HL-60 (cell line): ENCODE data around the gene RAB8A.

Experiments
- DNase-seq, 2 experiments: peaks; one replicate each; pipeline ENCODE4 v3.0.0-alpha.2; 2010 to 2020; ENCODE audit warnings: low read depth in 1 of 2, low spot score in 1 of 2
- H3K27ac ChIP-seq: fragments of 250-450 bp; sonication (Bioruptor Pico); replicated peaks from 2 replicates; pipeline ENCODE4 v1.5.1; 2020; ENCODE audit warnings: mild to moderate bottlenecking, moderate library complexity
- H3K27me3 ChIP-seq: fragments of 250-450 bp; sonication (Bioruptor Pico); 2 replicates; pipeline ENCODE4 v1.5.1; 2021; ENCODE audit warnings: mild to moderate bottlenecking, moderate library complexity; ENCODE audit not compliant: insufficient read depth, poor library complexity, severe bottlenecking
- H3K4me3 ChIP-seq: replicated peaks from 2 replicates; pipeline ENCODE4 v1.5.1; 2011; ENCODE audit warnings: mild to moderate bottlenecking, control low read depth, low read length; ENCODE audit not compliant: insufficient read depth
- GABPA ChIP-seq: IDR thresholded peaks from 2 replicates; pipeline ENCODE4 v1.6.1; 2012; ENCODE audit warnings: low read depth
- POLR2AphosphoS5 ChIP-seq: IDR thresholded peaks from 2 replicates; pipeline ENCODE4 v1.6.1; 2012; ENCODE audit warnings: low read depth
- SPI1 ChIP-seq: IDR thresholded peaks from 2 replicates; pipeline ENCODE4 v1.6.1; 2012; ENCODE audit warnings: low read depth, mild to moderate bottlenecking, borderline replicate concordance
- long read RNA-seq: library from polyadenylated mRNA; unstranded; transcript quantifications from one replicate; pipeline ENCODE4 v2.0.0, GENCODE V29; 2020
- TF ChIP-seq, protein P1 (sequence below): IDR thresholded peaks from 2 replicates; pipeline ENCODE4 v1.6.1; 2012; ENCODE audit warnings: low read depth; ENCODE audit not compliant: insufficient replicate concordance
- TF ChIP-seq, protein P2 (sequence below): IDR thresholded peaks from one replicate; pipeline ENCODE4 v1.5.1; 2011; ENCODE audit warnings: low read length, control low read depth, inconsistent platforms; ENCODE audit not compliant: insufficient read depth

Gene RAB8A
- long read RNA-seq, transcript RAB8A-201 (8 exons, 2,827 nt), result major isoform, 844 of 1,019 reads
- long read RNA-seq, partial matches to known transcripts, result 36 of 1,019 reads
- long read RNA-seq, other reads (novel, unspliced or antisense), result 136 of 1,019 reads

GRCh38 chr19:16111160-16111908 lies at the start of gene RAB8A:
TSS of gene RAB8A (plus strand) at chr19:16111889. CDS start at chr19:16111902, 13 bp downstream.
- Histone ChIP-seq H3K27me3 (no peaks in the 10 kb centered on the region), H3K27ac (peak within 1 kb of the TSS; percentile 92), H3K4me3 (peak within 1 kb of the TSS; percentile 86)
- TF ChIP-seq, protein P1, sequence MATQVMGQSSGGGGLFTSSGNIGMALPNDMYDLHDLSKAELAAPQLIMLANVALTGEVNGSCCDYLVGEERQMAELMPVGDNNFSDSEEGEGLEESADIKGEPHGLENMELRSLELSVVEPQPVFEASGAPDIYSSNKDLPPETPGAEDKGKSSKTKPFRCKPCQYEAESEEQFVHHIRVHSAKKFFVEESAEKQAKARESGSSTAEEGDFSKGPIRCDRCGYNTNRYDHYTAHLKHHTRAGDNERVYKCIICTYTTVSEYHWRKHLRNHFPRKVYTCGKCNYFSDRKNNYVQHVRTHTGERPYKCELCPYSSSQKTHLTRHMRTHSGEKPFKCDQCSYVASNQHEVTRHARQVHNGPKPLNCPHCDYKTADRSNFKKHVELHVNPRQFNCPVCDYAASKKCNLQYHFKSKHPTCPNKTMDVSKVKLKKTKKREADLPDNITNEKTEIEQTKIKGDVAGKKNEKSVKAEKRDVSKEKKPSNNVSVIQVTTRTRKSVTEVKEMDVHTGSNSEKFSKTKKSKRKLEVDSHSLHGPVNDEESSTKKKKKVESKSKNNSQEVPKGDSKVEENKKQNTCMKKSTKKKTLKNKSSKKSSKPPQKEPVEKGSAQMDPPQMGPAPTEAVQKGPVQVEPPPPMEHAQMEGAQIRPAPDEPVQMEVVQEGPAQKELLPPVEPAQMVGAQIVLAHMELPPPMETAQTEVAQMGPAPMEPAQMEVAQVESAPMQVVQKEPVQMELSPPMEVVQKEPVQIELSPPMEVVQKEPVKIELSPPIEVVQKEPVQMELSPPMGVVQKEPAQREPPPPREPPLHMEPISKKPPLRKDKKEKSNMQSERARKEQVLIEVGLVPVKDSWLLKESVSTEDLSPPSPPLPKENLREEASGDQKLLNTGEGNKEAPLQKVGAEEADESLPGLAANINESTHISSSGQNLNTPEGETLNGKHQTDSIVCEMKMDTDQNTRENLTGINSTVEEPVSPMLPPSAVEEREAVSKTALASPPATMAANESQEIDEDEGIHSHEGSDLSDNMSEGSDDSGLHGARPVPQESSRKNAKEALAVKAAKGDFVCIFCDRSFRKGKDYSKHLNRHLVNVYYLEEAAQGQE, result no peak
- TF ChIP-seq GABPA (peak; percentile 47), POLR2AphosphoS5 (peak; percentile 52), SPI1 (peak; percentile 83; the same call in 1 of the 2 replicates)
- TF ChIP-seq, protein P2, sequence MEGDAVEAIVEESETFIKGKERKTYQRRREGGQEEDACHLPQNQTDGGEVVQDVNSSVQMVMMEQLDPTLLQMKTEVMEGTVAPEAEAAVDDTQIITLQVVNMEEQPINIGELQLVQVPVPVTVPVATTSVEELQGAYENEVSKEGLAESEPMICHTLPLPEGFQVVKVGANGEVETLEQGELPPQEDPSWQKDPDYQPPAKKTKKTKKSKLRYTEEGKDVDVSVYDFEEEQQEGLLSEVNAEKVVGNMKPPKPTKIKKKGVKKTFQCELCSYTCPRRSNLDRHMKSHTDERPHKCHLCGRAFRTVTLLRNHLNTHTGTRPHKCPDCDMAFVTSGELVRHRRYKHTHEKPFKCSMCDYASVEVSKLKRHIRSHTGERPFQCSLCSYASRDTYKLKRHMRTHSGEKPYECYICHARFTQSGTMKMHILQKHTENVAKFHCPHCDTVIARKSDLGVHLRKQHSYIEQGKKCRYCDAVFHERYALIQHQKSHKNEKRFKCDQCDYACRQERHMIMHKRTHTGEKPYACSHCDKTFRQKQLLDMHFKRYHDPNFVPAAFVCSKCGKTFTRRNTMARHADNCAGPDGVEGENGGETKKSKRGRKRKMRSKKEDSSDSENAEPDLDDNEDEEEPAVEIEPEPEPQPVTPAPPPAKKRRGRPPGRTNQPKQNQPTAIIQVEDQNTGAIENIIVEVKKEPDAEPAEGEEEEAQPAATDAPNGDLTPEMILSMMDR, result peak; percentile 64
- peak; percentile 99 for DNase-seq

DNA sequence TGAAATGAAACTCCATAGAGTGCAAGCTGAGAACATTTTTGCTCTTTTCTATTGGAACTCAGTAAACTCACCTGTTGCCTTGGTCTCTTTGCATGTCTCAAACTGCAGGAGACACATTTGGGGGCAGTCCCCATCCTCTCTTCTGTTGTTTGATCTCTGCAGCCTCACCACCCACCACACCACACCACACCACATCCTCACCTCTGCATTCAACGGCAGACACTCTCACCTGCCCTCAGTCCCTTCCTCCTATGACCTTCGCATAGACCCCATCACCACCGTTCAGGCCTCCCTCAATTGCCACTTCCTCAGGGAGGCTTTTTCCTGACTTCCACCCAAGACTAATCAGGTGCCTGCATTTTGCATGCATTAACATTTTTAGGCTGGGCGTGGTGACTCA lies 49.7 kb upstream of the RAB8A start:
- no peak overlapping the region for H3K4me3 ChIP-seq
- no peak overlapping the region for H3K27ac ChIP-seq
- TF ChIP-seq, protein P2, result no peak
- TF ChIP-seq, protein P1, result no peak
- TF ChIP-seq POLR2AphosphoS5, result no peak
- no peak for TF ChIP-seq GABPA
- no peak for TF ChIP-seq SPI1
- no peak for DNase-seq
- H3K27me3 ChIP-seq, result no peaks in the 10 kb centered on the region

DNA sequence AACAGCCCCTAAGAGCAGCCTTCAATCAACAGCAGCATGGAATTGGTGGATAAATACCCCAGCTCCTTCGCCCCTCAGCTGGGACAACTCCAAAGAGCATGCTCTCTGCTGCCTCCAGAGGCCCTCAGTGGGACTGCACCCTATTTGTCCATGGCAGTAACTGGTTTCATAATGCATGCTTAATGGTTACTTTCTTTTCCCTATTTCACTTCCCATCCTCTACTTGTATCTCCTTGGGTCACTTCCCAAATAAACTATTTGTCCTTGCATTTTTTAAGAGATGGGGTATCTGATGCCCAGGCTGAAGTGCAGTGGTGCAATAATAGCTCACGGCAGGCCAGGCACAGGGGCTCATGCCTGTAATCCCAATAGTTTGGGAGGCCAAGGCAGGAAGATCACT lies 48.9 kb upstream of the RAB8A start:
- TF ChIP-seq, protein P1, result no peak
- TF ChIP-seq, protein P2, result peak; percentile 100
- no peak for TF ChIP-seq POLR2AphosphoS5
- TF ChIP-seq GABPA, result no peak
- TF ChIP-seq SPI1, result no peak
- DNase-seq, result peak in 1 of 2 experiments; percentile 72

More for the DNA sequence above, 48.9 kb upstream of the RAB8A start:
- no peak overlapping the region for H3K4me3 ChIP-seq
- no peak overlapping the region for H3K27ac ChIP-seq
- H3K27me3 ChIP-seq, result no peaks in the 10 kb centered on the region
